Neutrophil (primary cell): ENCODE results near the gene DAPK1.
A peak's percentile ranks its signal among the peaks of the same experiment; 100 is the strongest.

ENCODE experiments used
- H3K27ac ChIP-seq: fragments of 200-600 bp; sonication (generic); 2 replicates; pipeline ENCODE4 v1.5.1; 2016; ENCODE audit warnings: mild to moderate bottlenecking, moderate library complexity
- H3K27me3 ChIP-seq: fragments of 200-600 bp; sonication (generic); 2 replicates; pipeline ENCODE4 v1.6.0; 2016; ENCODE audit warnings: mild to moderate bottlenecking
- H3K36me3 ChIP-seq: fragments of 200-600 bp; sonication (generic); 2 replicates; pipeline ENCODE4 v1.5.1; 2017
- H3K4me1 ChIP-seq, 2 experiments: fragments of 200-600 bp in 1 of 2; sonication (generic) in 1 of 2; 1 replicate in 1 of 2; 2 replicates in 1 of 2; pipeline versions ENCODE4 v1.5.1 to v1.6.1; 2013 to 2016; ENCODE audit warnings: low read depth in 1 of 2, low read length in 1 of 2, mild to moderate bottlenecking in 1 of 2, moderate library complexity in 1 of 2; ENCODE audit not compliant: control insufficient read depth in 1 of 2, insufficient read depth in 1 of 2
- H3K4me3 ChIP-seq, 2 experiments: fragments of 200-600 bp in 1 of 2; sonication (generic) in 1 of 2; 1 replicate in 1 of 2; 2 replicates in 1 of 2; pipeline ENCODE4 v1.5.1; 2013 to 2016; ENCODE audit warnings: low read depth in 1 of 2, low read length in 1 of 2, mild to moderate bottlenecking in 1 of 2, moderate library complexity in 1 of 2
- H3K9me3 ChIP-seq: fragments of 200-600 bp; sonication (generic); 2 replicates; pipeline ENCODE4 v1.5.1; 2016
- CTCF ChIP-seq: fragments of 200-600 bp; sonication (generic); IDR thresholded peaks from 2 replicates; pipeline ENCODE4 v1.5.1; 2016; ENCODE audit warnings: antibody characterized with exemption

Gene DAPK1

GRCh38 chr9:87661241-87661640, 163.6 kb downstream of the DAPK1 start:
- no peak for TF ChIP-seq CTCF
- H3K27me3 ChIP-seq = no peaks in the 10 kb centered on the region
- H3K4me3 ChIP-seq = no peak overlapping the region
- peaks cover 5% of the 10 kb centered on the region for H3K36me3 ChIP-seq
- H3K4me1 ChIP-seq = no peaks in the 10 kb centered on the region
- H3K27ac ChIP-seq = no peak overlapping the region
- H3K9me3 ChIP-seq = no peaks in the 10 kb centered on the region

- Histone ChIP-seq H3K36me3 (peaks cover 3% of the 10 kb centered on the region), H3K27ac (no peak overlapping the region), H3K9me3 (no peaks in the 10 kb centered on the region), H3K27me3 (no peaks in the 10 kb centered on the region), H3K4me1 (no peaks in the 10 kb centered on the region), H3K4me3 (no peak overlapping the region)
- TF ChIP-seq CTCF = peak; percentile 46
These were observed 165.3 kb downstream of the DAPK1 start for GRCh38 chr9:87662808-87663528.

GRCh38 chr9:87663556-87663955, 165.9 kb downstream of the DAPK1 start:
- no peak for TF ChIP-seq CTCF
- Histone ChIP-seq H3K27ac (no peak overlapping the region), H3K36me3 (no peaks in the 10 kb centered on the region), H3K4me1 (no peaks in the 10 kb centered on the region), H3K9me3 (no peaks in the 10 kb centered on the region), H3K27me3 (no peaks in the 10 kb centered on the region), H3K4me3 (no peak overlapping the region)

GRCh38 chr9:87664153-87665060, 166.7 kb downstream of the DAPK1 start:
- H3K4me1 ChIP-seq = no peaks in the 10 kb centered on the region
- no peaks in the 10 kb centered on the region for H3K27me3 ChIP-seq
- H3K4me3 ChIP-seq = no peak overlapping the region
- H3K36me3 ChIP-seq = no peaks in the 10 kb centered on the region
- H3K27ac ChIP-seq = no peak overlapping the region
- TF ChIP-seq CTCF = no peak
- no peaks in the 10 kb centered on the region for H3K9me3 ChIP-seq

GRCh38 chr9:87665505-87665904, 167.8 kb downstream of the DAPK1 start:
- no peaks in the 10 kb centered on the region for H3K27me3 ChIP-seq
- no peaks in the 10 kb centered on the region for H3K36me3 ChIP-seq

More at GRCh38 chr9:87665505-87665904, 167.8 kb downstream of the DAPK1 start:
- no peak for TF ChIP-seq CTCF
- Histone ChIP-seq H3K27ac (no peak overlapping the region), H3K9me3 (no peaks in the 10 kb centered on the region), H3K4me1 (no peaks in the 10 kb centered on the region), H3K4me3 (no peak overlapping the region)
